ENCODE results near the gene TCF4. TPM values are rescaled to one million over a fixed set of nuclear protein-coding genes. Genes with fewer than 3 reads are reported as not detected.

The TCF4 gene
- polyA plus RNA-seq, 1 of the 3 experiments (the other 2 are of a cell fraction), result 39.1 TPM

DNA sequence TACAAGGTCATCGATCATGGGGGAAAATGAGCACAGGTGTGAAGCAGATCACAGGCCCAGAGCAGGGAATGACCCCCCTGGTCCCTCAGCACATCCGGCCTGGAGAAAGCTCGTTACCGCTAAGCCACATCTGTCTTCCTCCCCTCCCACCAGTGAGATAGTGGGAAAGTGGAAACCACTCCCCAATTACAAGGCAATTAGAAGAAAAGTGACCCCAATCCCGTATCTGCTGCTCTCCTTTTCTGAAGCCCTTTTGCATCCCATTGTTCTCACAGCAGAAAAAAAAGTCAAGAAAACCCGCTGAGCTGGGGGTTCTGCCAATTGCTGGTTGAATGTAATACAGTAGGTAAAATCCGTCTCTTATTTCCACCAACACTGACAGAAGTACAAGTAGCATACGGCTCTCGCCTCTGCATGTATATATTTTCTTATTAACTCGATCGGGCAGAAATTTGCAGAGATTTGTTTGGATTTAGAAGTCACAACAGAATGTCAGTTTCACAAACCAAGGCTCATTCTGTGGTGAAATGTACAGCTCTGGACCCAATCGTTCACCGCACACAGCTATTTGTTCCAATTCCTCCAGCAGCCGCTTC lies 287.0 kb downstream of the TCF4 start:
- Histone ChIP-seq H3K9ac (peak overlapping the region; percentile 66), H3K4me3 (ENCODE audit: low read depth in 2 of 2, low read length in 1 of 2) (peak overlapping the region; percentile 46 to 66), H3K36me3 (replicated peaks in 1 of 2; ENCODE audit: control insufficient read depth in 1 of 2, insufficient read depth in 2 of 2, low read length in 1 of 2) (peaks cover 0 to 3% of the 10 kb centered on the region in 2 experiments), H3K9me2 (no peaks in the 10 kb centered on the region), H3K27ac (ENCODE audit: low read depth in 2 of 2, low read length in 1 of 2) (peak overlapping the region; percentile 92 to 100), H4K20me1 (ENCODE audit: insufficient read depth) (no peaks in the 10 kb centered on the region), H2AFZ (ENCODE audit: low read depth) (no peak overlapping the region), H3K4me2 (peak overlapping the region; percentile 93), H3K79me2 (ENCODE audit: insufficient read depth) (peaks cover 100% of the 10 kb centered on the region), H3F3A (replicated peaks; ENCODE audit: insufficient read depth) (peaks cover 22% of the 10 kb centered on the region), H3K4me1 (ENCODE audit: control insufficient read depth in 1 of 2, insufficient read depth in 2 of 2, low read depth in 1 of 2, low read length in 1 of 2) (peaks cover 14 to 67% of the 10 kb centered on the region in 2 experiments; a peak in 3 of 4 replicates), H3K9me3 (no peaks in the 10 kb centered on the region), H3K27me3 (ENCODE audit: insufficient read depth) (no peaks in the 10 kb centered on the region)
- CTCF ChIA-PET, result interaction anchor here (0.7 to 4.3 kb wide), 9 partner anchors 13 to 482 kb away, joined by 3 to 28 read pairs (median 4); no protein-coding TSS in a partner anchor
- 6% methylated on average over 14 of the region's 14 CpGs for WGBS (ENCODE audit: low lambda C conversion rate)
- POLR2A ChIA-PET, result interaction anchor here (0.7 to 4.8 kb wide), 10 partner anchors 9 to 856 kb away, joined by 3 to 85 read pairs (median 5); no protein-coding TSS in a partner anchor
- peak; percentile 47 for DNase-seq
- TF ChIP-seq RCOR1 (IDR thresholded peaks at IDR 0.05; ENCODE audit: low read length), result peak; percentile 28; the same call in 1 of the 2 replicates
- no peak; the same call in 1 of the 2 replicates for TF ChIP-seq FOXM1 (IDR thresholded peaks at IDR 0.05; ENCODE audit: low read depth)
- TF ChIP-seq EP300 (IDR thresholded peaks at IDR 0.05; ENCODE audit: borderline replicate concordance in 1 of 2, low read depth in 1 of 2, low read length in 1 of 2), result peak in 1 of 2 experiments; percentile 85; a peak in 2 of 4 replicates
- TF ChIP-seq TEAD4 (IDR thresholded peaks at IDR 0.05; ENCODE audit: borderline replicate concordance, insufficient read depth), result no peak
- no peak; the same call in 1 of the 2 replicates for TF ChIP-seq TAF1 (IDR thresholded peaks at IDR 0.05; ENCODE audit: borderline replicate concordance, low read depth, low read length)
- no peak for TF ChIP-seq FOXJ3 (CRISPR knock-in tag; IDR thresholded peaks at IDR 0.05)
- peak; percentile 58; the same call in 1 of the 2 replicates for TF ChIP-seq GATA2 (CRISPR knock-in tag; IDR thresholded peaks at IDR 0.05)

DNA sequence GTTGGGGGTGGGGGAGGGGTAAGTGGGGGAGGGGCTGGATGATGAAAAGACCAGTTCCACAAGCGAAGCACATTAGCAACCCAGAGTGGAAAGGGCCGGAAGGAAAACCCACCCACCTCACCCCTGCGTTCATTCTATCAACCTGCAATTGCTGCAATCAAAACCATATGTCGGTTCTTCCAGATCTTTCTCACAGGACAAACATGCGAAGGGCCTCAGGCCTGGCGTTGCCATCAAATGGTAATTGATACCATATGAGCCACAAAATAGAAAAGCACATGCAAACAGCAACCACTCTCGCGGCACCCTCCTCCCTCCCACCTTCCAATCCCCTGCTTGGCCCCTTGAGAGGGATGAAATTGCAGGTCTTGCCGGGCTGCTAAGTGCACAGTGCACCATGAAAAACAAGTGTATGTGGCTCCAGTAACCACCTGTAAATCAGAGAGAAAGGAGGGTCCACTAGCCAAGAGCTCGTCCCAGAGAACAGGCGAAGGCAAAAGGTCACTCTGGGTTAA lies 287.5 kb downstream of the TCF4 start:
- H3K9me3 ChIP-seq, result no peaks in the 10 kb centered on the region
- peak; percentile 65 for DNase-seq
- peaks cover 14 to 67% of the 10 kb centered on the region in 2 experiments; a peak in 3 of 4 replicates for H3K4me1 ChIP-seq (ENCODE audit: control insufficient read depth in 1 of 2, insufficient read depth in 2 of 2, low read depth in 1 of 2, low read length in 1 of 2)
- peaks cover 0 to 6% of the 10 kb centered on the region in 2 experiments for H3K36me3 ChIP-seq (replicated peaks in 1 of 2; ENCODE audit: control insufficient read depth in 1 of 2, insufficient read depth in 2 of 2, low read length in 1 of 2)
- peak overlapping the region; percentile 93 for H3K4me2 ChIP-seq
- ChIA-PET CTCF (interaction anchor here (1.0 to 4.3 kb wide), 6 partner anchors 13 to 204 kb away, joined by 3 to 28 read pairs (median 4); no protein-coding TSS in a partner anchor), POLR2A (interaction anchor here (0.7 to 4.8 kb wide), 10 partner anchors 9 to 856 kb away, joined by 3 to 85 read pairs (median 5); no protein-coding TSS in a partner anchor)
- H3K4me3 ChIP-seq (ENCODE audit: low read depth in 2 of 2, low read length in 1 of 2), result peak overlapping the region; percentile 46 to 66
- H3F3A ChIP-seq (replicated peaks; ENCODE audit: insufficient read depth), result peaks cover 22% of the 10 kb centered on the region
- H4K20me1 ChIP-seq (ENCODE audit: insufficient read depth), result no peaks in the 10 kb centered on the region
- H3K79me2 ChIP-seq (ENCODE audit: insufficient read depth), result peaks cover 100% of the 10 kb centered on the region
- H2AFZ ChIP-seq (ENCODE audit: low read depth), result no peak overlapping the region
- no peaks in the 10 kb centered on the region for H3K27me3 ChIP-seq (ENCODE audit: insufficient read depth)
- WGBS (ENCODE audit: low lambda C conversion rate), result 7% methylated on average over 9 of the region's 11 CpGs
- H3K9ac ChIP-seq, result peak overlapping the region; percentile 66; the same call in 1 of the 2 replicates
- peak overlapping the region; percentile 92 to 100 for H3K27ac ChIP-seq (ENCODE audit: low read depth in 2 of 2, low read length in 1 of 2)
- H3K9me2 ChIP-seq, result no peaks in the 10 kb centered on the region
- no peak for TF ChIP-seq YY1 (IDR thresholded peaks at IDR 0.05; ENCODE audit: low read depth)
- TF ChIP-seq, protein P1, sequence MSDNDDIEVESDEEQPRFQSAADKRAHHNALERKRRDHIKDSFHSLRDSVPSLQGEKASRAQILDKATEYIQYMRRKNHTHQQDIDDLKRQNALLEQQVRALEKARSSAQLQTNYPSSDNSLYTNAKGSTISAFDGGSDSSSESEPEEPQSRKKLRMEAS (IDR thresholded peaks at IDR 0.05; ENCODE audit: low read depth), result peak; percentile 98
- TF ChIP-seq TCF12 (IDR thresholded peaks at IDR 0.05), result peak; percentile 97
- peak; percentile 78 for TF ChIP-seq RCOR1 (IDR thresholded peaks at IDR 0.05; ENCODE audit: low read length)
- no peak for TF ChIP-seq EZH2phosphoT487 (IDR thresholded peaks at IDR 0.05; ENCODE audit: borderline replicate concordance, low read depth)
- peak; percentile 50; the same call in 1 of the 2 replicates for TF ChIP-seq SIN3A (IDR thresholded peaks at IDR 0.05; ENCODE audit: borderline replicate concordance, low read depth, low read length)
- no peak; the same call in 1 of the 2 replicates for TF ChIP-seq RAD21 (IDR thresholded peaks at IDR 0.05; ENCODE audit: low read length)
- TF ChIP-seq NRF1 (IDR thresholded peaks at IDR 0.05; ENCODE audit: low read depth, low read length), result no peak
- TF ChIP-seq, protein P2, sequence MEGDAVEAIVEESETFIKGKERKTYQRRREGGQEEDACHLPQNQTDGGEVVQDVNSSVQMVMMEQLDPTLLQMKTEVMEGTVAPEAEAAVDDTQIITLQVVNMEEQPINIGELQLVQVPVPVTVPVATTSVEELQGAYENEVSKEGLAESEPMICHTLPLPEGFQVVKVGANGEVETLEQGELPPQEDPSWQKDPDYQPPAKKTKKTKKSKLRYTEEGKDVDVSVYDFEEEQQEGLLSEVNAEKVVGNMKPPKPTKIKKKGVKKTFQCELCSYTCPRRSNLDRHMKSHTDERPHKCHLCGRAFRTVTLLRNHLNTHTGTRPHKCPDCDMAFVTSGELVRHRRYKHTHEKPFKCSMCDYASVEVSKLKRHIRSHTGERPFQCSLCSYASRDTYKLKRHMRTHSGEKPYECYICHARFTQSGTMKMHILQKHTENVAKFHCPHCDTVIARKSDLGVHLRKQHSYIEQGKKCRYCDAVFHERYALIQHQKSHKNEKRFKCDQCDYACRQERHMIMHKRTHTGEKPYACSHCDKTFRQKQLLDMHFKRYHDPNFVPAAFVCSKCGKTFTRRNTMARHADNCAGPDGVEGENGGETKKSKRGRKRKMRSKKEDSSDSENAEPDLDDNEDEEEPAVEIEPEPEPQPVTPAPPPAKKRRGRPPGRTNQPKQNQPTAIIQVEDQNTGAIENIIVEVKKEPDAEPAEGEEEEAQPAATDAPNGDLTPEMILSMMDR (IDR thresholded peaks at IDR 0.05), result no peak
- TF ChIP-seq NFIC (IDR thresholded peaks at IDR 0.05; ENCODE audit: borderline replicate concordance), result peak; percentile 60
- TF ChIP-seq, protein P3, sequence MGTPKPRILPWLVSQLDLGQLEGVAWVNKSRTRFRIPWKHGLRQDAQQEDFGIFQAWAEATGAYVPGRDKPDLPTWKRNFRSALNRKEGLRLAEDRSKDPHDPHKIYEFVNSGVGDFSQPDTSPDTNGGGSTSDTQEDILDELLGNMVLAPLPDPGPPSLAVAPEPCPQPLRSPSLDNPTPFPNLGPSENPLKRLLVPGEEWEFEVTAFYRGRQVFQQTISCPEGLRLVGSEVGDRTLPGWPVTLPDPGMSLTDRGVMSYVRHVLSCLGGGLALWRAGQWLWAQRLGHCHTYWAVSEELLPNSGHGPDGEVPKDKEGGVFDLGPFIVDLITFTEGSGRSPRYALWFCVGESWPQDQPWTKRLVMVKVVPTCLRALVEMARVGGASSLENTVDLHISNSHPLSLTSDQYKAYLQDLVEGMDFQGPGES (IDR thresholded peaks at IDR 0.05; ENCODE audit: low read depth, low read length), result no peak
- TF ChIP-seq, protein P4, sequence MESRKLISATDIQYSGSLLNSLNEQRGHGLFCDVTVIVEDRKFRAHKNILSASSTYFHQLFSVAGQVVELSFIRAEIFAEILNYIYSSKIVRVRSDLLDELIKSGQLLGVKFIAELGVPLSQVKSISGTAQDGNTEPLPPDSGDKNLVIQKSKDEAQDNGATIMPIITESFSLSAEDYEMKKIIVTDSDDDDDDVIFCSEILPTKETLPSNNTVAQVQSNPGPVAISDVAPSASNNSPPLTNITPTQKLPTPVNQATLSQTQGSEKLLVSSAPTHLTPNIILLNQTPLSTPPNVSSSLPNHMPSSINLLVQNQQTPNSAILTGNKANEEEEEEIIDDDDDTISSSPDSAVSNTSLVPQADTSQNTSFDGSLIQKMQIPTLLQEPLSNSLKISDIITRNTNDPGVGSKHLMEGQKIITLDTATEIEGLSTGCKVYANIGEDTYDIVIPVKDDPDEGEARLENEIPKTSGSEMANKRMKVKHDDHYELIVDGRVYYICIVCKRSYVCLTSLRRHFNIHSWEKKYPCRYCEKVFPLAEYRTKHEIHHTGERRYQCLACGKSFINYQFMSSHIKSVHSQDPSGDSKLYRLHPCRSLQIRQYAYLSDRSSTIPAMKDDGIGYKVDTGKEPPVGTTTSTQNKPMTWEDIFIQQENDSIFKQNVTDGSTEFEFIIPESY (IDR thresholded peaks at IDR 0.05; ENCODE audit: borderline replicate concordance, low read depth), result peak; percentile 49; the same call in 1 of the 2 replicates
- no peak; the same call in 1 of the 2 replicates for TF ChIP-seq FOXJ3 (CRISPR knock-in tag; IDR thresholded peaks at IDR 0.05)
- no peak for TF ChIP-seq RXRA (IDR thresholded peaks at IDR 0.05; ENCODE audit: borderline replicate concordance, low read depth)
- peak; percentile 21; the same call in 1 of the 2 replicates for TF ChIP-seq TEAD4 (IDR thresholded peaks at IDR 0.05; ENCODE audit: borderline replicate concordance, insufficient read depth)
